ENCODE measurements around the gene TRPC1.

TRPC1 gene

GRCh38 chr3:142817897-142818296 lies 94.1 kb downstream of the TRPC1 start:
- TF ChIP-seq CTCF (IDR thresholded peaks at IDR 0.05) = no peak

GRCh38 chr3:142818651-142819050 lies 94.8 kb downstream of the TRPC1 start:
- no peak for TF ChIP-seq CTCF (IDR thresholded peaks at IDR 0.05)

GRCh38 chr3:142819179-142819578 lies 95.3 kb downstream of the TRPC1 start:
- TF ChIP-seq CTCF (IDR thresholded peaks at IDR 0.05) = no peak

DNA sequence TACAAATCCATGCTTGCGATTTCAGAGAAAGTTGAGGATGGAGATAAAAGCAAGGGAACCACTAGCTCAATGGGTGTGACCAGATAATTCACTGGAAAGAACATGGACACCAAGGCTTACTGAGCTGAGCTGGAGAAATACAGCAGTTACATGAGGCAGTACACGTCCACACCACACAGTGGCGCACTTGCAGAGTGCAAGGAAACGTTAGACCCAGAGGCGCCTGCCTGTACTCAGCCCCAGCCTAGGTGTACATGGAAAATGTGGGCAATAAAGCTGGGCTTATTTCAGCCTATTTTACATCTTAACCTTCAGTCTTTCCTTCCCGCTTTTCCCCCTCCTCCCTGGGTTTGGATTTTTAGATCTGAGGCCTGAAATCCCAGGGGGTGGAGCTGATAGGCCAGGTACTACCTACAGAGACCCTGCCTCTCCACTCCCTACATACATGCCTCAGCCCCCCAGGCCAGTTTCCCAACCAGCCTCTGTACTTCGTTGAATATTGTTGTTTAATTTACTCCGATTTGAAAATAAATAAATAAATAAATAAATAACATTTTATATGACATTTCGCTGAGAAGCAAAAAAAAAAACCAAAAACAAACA lies 105.0 kb downstream of the TRPC1 start:
- TF ChIP-seq CTCF (IDR thresholded peaks at IDR 0.05) = peak; percentile 94

GRCh38 chr3:142837526-142837925 lies 113.7 kb downstream of the TRPC1 start:
- TF ChIP-seq CTCF (IDR thresholded peaks at IDR 0.05) = no peak

GRCh38 chr3:142839831-142840230 lies 116.0 kb downstream of the TRPC1 start:
- no peak for TF ChIP-seq CTCF (IDR thresholded peaks at IDR 0.05)

DNA sequence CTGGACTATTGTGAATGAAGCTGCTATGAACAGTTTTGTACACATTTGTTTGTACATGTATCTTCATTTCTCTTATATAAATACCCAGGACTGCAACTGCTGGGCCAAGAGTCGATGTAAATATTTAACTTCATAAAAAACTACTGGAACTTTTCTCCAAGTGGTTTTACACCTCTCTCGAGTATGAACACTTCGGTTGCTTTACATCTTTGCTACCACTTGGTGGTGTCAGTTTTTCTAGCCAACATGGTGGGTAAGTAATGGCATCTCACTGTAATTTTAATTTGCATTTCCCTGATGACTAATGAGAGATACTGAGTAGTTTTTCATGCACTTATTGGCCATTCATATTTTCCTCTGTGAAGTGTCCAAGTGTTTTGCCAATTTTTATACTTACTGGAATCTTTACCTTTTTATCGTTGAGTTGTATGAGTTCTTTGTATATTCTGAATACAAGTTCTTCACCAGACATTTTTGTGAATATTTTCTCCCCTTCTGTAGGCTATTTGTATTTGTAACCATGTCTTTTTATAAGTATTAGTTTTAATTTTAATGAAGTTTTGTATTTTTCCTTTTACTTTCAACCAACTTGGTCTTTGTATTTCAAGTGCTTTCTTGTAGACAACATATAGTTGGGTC lies 120.6 kb downstream of the TRPC1 start:
- peak; percentile 73 for TF ChIP-seq CTCF (IDR thresholded peaks at IDR 0.05)

Measured in LNCAP (cell line).